HepG2 (cell line): ENCODE results near the gene FUT4. TPM values are rescaled to one million over a fixed set of nuclear protein-coding genes. Genes with fewer than 3 reads are reported as not detected.

Experiments used
- HIVEP1 ChIP-seq: sonication (generic); formaldehyde crosslinking; IDR thresholded peaks from 2 replicates; pipeline ENCODE4 v1.4.0; 2020; ENCODE audit warnings: mild to moderate bottlenecking, missing genetic modification reagents
- KLF16 ChIP-seq, 2 experiments: sonication (generic) in 1 of 2; formaldehyde crosslinking in 1 of 2; IDR thresholded peaks; 2 replicates each; pipeline versions ENCODE4 v1.6.1 to v1.8.0; 2016 to 2023; ENCODE audit warnings: missing genetic modification reagents in 2 of 2, missing compliant biosample characterization in 1 of 2
- KMT2A ChIP-seq: sonication (generic); formaldehyde crosslinking; IDR thresholded peaks from 2 replicates; pipeline ENCODE4 v1.4.0; 2020; ENCODE audit warnings: missing genetic modification reagents
- MXI1 ChIP-seq: IDR thresholded peaks from 3 replicates; pipeline ENCODE4 v1.6.1; 2012; ENCODE audit warnings: low read depth, low read length, inconsistent platforms, borderline replicate concordance
- RARA ChIP-seq: IDR thresholded peaks from 2 replicates; pipeline ENCODE4 v1.6.1; 2016; ENCODE audit warnings: missing genetic modification reagents, missing compliant biosample characterization
- SKI ChIP-seq: fragments of 450-650 bp; IDR thresholded peaks from one replicate; pipeline ENCODE4 v1.6.1; 2018; ENCODE audit warnings: mild to moderate bottlenecking; ENCODE audit not compliant: partially characterized antibody
- SOX13 ChIP-seq, 3 experiments: fragments of 450-650 bp in 1 of 3; sonication (generic) in 1 of 3; formaldehyde crosslinking in 1 of 3; IDR thresholded peaks in 2 of 3; conservative IDR thresholded peaks in 1 of 3; 2 replicates each; pipeline versions ENCODE4 v1.5.0 to v1.6.1; 2016 to 2020; ENCODE audit warnings: antibody characterized with exemption in 1 of 3, mild to moderate bottlenecking in 1 of 3, missing compliant biosample characterization in 1 of 3, missing genetic modification reagents in 1 of 3, moderate library complexity in 1 of 3
- ZNF235 ChIP-seq: sonication (generic); formaldehyde crosslinking; IDR thresholded peaks from 2 replicates; pipeline ENCODE4 v1.8.1; 2023; ENCODE audit warnings: mild to moderate bottlenecking, missing genetic modification reagents, borderline replicate concordance
- ZNF484 ChIP-seq: sonication (generic); formaldehyde crosslinking; IDR thresholded peaks from 2 replicates; pipeline ENCODE4 v1.5.1; 2020; ENCODE audit warnings: mild to moderate bottlenecking, low read depth, missing genetic modification reagents, borderline replicate concordance
- ZNF496 ChIP-seq: sonication (generic); formaldehyde crosslinking; IDR thresholded peaks from 2 replicates; pipeline ENCODE4 v1.8.1; 2023; ENCODE audit warnings: mild to moderate bottlenecking, moderate library complexity, missing genetic modification reagents; ENCODE audit not compliant: insufficient replicate concordance
- ZNF572 ChIP-seq: sonication (generic); formaldehyde crosslinking; IDR thresholded peaks from 2 replicates; pipeline ENCODE4 v1.5.1; 2020; ENCODE audit warnings: mild to moderate bottlenecking, missing genetic modification reagents
- ZNF891 ChIP-seq: sonication (generic); formaldehyde crosslinking; IDR thresholded peaks from 2 replicates; pipeline ENCODE4 v1.5.0; 2020; ENCODE audit warnings: mild to moderate bottlenecking, missing genetic modification reagents
- polyA plus RNA-seq, 8 experiments: library from polyadenylated mRNA; depleted of rRNA in 3 of 8; stranded (reverse) in 7 of 8; unstranded in 1 of 8; fragments of >200 nt; fragmentation: Illumina TruSeq in 4 of 8; extraction: Trizol in 4 of 8; gene quantifications; 2 replicates each; pipeline versions ENCODE4 v1.2.1 to v1.2.3, GENCODE V29; 2011 to 2016; ENCODE audit warnings: low read depth in 4 of 8, missing spikeins in 1 of 8, mixed read lengths in 1 of 8; ENCODE audit not compliant: insufficient read depth in 1 of 8
- total RNA-seq, 5 experiments: library from RNA; depleted of rRNA; stranded (reverse); fragments of >200 nt; fragmentation: Illumina TruSeq; extraction: Trizol; gene quantifications; 2 replicates each; pipeline ENCODE4 v1.2.3, GENCODE V29; 2016; ENCODE audit warnings: low read depth in 1 of 5
- TF ChIP-seq, protein P1 (sequence below): sonication (generic); formaldehyde crosslinking; conservative IDR thresholded peaks from 2 replicates; pipeline ENCODE4 v1.4.0; 2020; ENCODE audit warnings: missing genetic modification reagents
- TF ChIP-seq, protein P2 (sequence below): sonication (generic); formaldehyde crosslinking; IDR thresholded peaks from 2 replicates; pipeline ENCODE4 v1.5.1; 2020; ENCODE audit warnings: missing genetic modification reagents, mild to moderate bottlenecking, borderline replicate concordance
- TF ChIP-seq, protein P3 (sequence below): sonication (generic); formaldehyde crosslinking; IDR thresholded peaks from 2 replicates; pipeline ENCODE4 v1.5.1; 2020; ENCODE audit warnings: mild to moderate bottlenecking, missing genetic modification reagents, moderate library complexity
- TF ChIP-seq, protein P4 (sequence below): sonication (generic); formaldehyde crosslinking; IDR thresholded peaks from 2 replicates; pipeline ENCODE4 v1.5.0; 2020; ENCODE audit warnings: missing genetic modification reagents
- TF ChIP-seq, protein P5 (sequence below): sonication (generic); formaldehyde crosslinking; conservative IDR thresholded peaks from 2 replicates; pipeline ENCODE4 v1.8.0; 2022; ENCODE audit warnings: low read depth, missing genetic modification reagents
- TF ChIP-seq, protein P6 (sequence below): sonication (generic); formaldehyde crosslinking; IDR thresholded peaks from 2 replicates; pipeline ENCODE4 v1.8.1; 2023; ENCODE audit warnings: missing genetic modification reagents, mild to moderate bottlenecking, borderline replicate concordance
- TF ChIP-seq, protein P7 (sequence below): sonication (generic); formaldehyde crosslinking; IDR thresholded peaks from 2 replicates; pipeline ENCODE4 v1.5.0; 2020; ENCODE audit warnings: missing genetic modification reagents

FUT4 gene
- total and polyA plus RNA-seq, 2 of the 13 experiments (the other 11 are each of a cell fraction or from before 2014, with no cell fraction given): 0.28 to 0.60 TPM

DNA sequence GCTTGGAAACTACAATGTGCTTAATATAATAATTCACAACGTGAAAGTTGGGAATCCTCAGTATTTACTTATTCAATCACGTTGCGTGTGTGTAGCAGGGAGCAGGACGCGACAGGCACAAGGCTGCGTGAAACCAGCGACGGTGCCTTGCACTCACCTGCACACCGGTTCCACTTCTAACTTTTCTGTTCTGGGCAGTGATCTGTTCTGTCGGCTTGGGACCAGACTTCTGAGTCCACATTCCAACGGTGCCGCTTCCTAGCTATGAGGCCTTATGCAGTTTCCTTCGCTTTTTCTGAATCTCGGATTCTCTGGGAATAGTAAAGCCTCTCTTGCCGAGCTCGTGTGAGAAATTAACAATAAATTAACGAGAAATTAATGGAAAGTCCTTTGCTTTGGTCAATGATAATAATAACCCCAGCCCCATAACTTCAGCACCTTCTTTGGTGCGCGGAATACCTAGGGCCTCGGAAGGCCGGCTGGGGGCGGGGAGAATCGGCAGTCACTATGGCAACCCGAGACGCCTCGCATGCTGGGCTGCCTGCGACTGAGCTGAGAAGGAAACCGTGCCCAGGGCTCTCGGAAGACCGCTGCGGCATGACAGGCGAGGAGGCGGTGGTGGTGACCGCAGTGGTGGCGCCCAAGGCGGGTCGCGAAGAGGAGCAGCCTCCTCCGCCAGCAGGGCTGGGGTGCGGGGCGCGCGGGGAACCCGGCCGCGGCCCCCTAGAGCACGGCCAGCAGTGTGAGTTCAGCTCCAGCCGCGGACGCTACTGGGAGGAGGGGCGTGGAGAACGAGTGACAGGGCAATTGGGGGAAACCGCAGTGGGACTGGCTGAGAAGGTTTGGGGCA, 31.6 kb upstream of the FUT4 start, which contains the start of gene C11orf97 (continued):
- TF ChIP-seq, protein P1, sequence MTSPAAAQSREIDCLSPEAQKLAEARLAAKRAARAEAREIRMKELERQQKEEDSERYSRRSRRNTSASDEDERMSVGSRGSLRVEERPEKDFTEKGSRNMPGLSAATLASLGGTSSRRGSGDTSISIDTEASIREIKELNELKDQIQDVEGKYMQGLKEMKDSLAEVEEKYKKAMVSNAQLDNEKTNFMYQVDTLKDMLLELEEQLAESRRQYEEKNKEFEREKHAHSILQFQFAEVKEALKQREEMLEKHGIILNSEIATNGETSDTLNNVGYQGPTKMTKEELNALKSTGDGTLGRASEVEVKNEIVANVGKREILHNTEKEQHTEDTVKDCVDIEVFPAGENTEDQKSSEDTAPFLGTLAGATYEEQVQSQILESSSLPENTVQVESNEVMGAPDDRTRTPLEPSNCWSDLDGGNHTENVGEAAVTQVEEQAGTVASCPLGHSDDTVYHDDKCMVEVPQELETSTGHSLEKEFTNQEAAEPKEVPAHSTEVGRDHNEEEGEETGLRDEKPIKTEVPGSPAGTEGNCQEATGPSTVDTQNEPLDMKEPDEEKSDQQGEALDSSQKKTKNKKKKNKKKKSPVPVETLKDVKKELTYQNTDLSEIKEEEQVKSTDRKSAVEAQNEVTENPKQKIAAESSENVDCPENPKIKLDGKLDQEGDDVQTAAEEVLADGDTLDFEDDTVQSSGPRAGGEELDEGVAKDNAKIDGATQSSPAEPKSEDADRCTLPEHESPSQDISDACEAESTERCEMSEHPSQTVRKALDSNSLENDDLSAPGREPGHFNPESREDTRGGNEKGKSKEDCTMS: no peak
- TF ChIP-seq ZNF891 (CRISPR knock-in tag) (no peak), KMT2A (CRISPR knock-in tag) (no peak), HIVEP1 (CRISPR knock-in tag) (peak; percentile 59), ZNF484 (CRISPR knock-in tag) (no peak), ZNF496 (CRISPR knock-in tag) (no peak), ZNF235 (CRISPR knock-in tag) (peak; percentile 65; the same call in 1 of the 2 replicates), ZNF572 (no peak), MXI1 (peak; percentile 87; the same call in 2 of the 3 replicates), RARA (no peak), SOX13 (IDR thresholded peaks at IDR 0.05) (no peak), SOX13 (CRISPR knock-in tag; conservative IDR thresholded peaks at IDR 0.05 in 1 of 2, IDR thresholded peaks at IDR 0.05 in 1 of 2) (no peak), KLF16 (CRISPR knock-in tag; IDR thresholded peaks at IDR 0.05) (no peak), SKI (no peak)
- TF ChIP-seq, protein P2, sequence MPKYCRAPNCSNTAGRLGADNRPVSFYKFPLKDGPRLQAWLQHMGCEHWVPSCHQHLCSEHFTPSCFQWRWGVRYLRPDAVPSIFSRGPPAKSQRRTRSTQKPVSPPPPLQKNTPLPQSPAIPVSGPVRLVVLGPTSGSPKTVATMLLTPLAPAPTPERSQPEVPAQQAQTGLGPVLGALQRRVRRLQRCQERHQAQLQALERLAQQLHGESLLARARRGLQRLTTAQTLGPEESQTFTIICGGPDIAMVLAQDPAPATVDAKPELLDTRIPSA (CRISPR knock-in tag): no peak
- TF ChIP-seq, protein P3, sequence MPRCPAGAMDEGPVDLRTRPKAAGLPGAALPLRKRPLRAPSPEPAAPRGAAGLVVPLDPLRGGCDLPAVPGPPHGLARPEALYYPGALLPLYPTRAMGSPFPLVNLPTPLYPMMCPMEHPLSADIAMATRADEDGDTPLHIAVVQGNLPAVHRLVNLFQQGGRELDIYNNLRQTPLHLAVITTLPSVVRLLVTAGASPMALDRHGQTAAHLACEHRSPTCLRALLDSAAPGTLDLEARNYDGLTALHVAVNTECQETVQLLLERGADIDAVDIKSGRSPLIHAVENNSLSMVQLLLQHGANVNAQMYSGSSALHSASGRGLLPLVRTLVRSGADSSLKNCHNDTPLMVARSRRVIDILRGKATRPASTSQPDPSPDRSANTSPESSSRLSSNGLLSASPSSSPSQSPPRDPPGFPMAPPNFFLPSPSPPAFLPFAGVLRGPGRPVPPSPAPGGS (CRISPR knock-in tag): no peak
- TF ChIP-seq, protein P4, sequence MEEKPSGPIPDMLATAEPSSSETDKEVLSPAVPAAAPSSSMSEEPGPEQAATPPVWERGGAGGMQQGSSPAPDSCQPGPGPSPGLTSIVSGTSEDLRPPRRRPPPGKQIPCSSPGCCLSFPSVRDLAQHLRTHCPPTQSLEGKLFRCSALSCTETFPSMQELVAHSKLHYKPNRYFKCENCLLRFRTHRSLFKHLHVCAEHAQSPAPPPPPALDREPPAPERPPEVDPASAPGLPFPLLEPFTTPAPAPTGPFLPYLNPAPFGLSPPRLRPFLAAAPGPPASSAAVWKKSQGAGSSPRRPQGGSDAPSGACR (CRISPR knock-in tag): no peak
- TF ChIP-seq, protein P5, sequence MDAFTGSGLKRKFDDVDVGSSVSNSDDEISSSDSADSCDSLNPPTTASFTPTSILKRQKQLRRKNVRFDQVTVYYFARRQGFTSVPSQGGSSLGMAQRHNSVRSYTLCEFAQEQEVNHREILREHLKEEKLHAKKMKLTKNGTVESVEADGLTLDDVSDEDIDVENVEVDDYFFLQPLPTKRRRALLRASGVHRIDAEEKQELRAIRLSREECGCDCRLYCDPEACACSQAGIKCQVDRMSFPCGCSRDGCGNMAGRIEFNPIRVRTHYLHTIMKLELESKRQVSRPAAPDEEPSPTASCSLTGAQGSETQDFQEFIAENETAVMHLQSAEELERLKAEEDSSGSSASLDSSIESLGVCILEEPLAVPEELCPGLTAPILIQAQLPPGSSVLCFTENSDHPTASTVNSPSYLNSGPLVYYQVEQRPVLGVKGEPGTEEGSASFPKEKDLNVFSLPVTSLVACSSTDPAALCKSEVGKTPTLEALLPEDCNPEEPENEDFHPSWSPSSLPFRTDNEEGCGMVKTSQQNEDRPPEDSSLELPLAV (CRISPR knock-in tag): no peak
- TF ChIP-seq, protein P6, sequence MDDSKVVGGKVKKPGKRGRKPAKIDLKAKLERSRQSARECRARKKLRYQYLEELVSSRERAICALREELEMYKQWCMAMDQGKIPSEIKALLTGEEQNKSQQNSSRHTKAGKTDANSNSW (CRISPR knock-in tag): no peak
- TF ChIP-seq, protein P7, sequence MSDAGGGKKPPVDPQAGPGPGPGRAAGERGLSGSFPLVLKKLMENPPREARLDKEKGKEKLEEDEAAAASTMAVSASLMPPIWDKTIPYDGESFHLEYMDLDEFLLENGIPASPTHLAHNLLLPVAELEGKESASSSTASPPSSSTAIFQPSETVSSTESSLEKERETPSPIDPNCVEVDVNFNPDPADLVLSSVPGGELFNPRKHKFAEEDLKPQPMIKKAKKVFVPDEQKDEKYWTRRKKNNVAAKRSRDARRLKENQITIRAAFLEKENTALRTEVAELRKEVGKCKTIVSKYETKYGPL: no peak
